ENCODE data around the gene SOX1.

SOX1 gene

GRCh38 chr13:112073245-112074138 lies 6.5 kb downstream of the SOX1 start:
- no peak for DNase-seq

- DNase-seq = no peak
Measured at GRCh38 chr13:112074139-112074865, 7.4 kb downstream of the SOX1 start.

GRCh38 chr13:112077729-112078128 lies 10.8 kb downstream of the SOX1 start:
- DNase-seq = no peak

- no peak for DNase-seq
Measured at GRCh38 chr13:112078216-112078615, 11.3 kb downstream of the SOX1 start.

- no peak for DNase-seq
Measured at GRCh38 chr13:112078879-112079531, 12.1 kb downstream of the SOX1 start.

- DNase-seq = no peak
Measured at GRCh38 chr13:112079696-112080095, 12.7 kb downstream of the SOX1 start.

- DNase-seq = no peak
Measured at GRCh38 chr13:112083971-112084370, 17.0 kb downstream of the SOX1 start.

- DNase-seq = no peak
Measured at GRCh38 chr13:112092453-112092852, 25.5 kb downstream of the SOX1 start.

- no peak for DNase-seq
Measured at GRCh38 chr13:112095354-112095753, 28.4 kb downstream of the SOX1 start.

GRCh38 chr13:112096959-112097358 lies 30.0 kb downstream of the SOX1 start:
- no peak for DNase-seq

GRCh38 chr13:112097770-112098169 lies 30.8 kb downstream of the SOX1 start:
- no peak for DNase-seq

GRCh38 chr13:112098699-112099098 lies 31.8 kb downstream of the SOX1 start:
- no peak for DNase-seq

- DNase-seq = no peak
Measured at GRCh38 chr13:112101360-112101930, 34.5 kb downstream of the SOX1 start.

GRCh38 chr13:112102243-112102642 lies 35.3 kb downstream of the SOX1 start:
- DNase-seq = no peak

GRCh38 chr13:112103260-112103838 lies 36.4 kb downstream of the SOX1 start:
- no peak for DNase-seq

- DNase-seq = no peak
Measured at GRCh38 chr13:112103961-112104880, 37.3 kb downstream of the SOX1 start.

- DNase-seq = no peak
Measured at GRCh38 chr13:112104881-112105234, 37.9 kb downstream of the SOX1 start.

GRCh38 chr13:112105244-112105681 lies 38.3 kb downstream of the SOX1 start:
- no peak for DNase-seq

- DNase-seq = no peak
Measured at GRCh38 chr13:112105892-112106291, 38.9 kb downstream of the SOX1 start.

- no peak for DNase-seq
Measured at GRCh38 chr13:112106478-112107141, 39.7 kb downstream of the SOX1 start.

GRCh38 chr13:112107289-112107688 lies 40.3 kb downstream of the SOX1 start:
- no peak for DNase-seq

Measured in NCI-H2081 treated with DMSO at 0.1 percent for 48 hours (cell line).